ENCODE data around the gene SMAD6. TPM values are rescaled to one million over a fixed set of nuclear protein-coding genes. Genes with fewer than 3 reads are reported as not detected.

SMAD6 gene
- total and polyA plus RNA-seq, 10 of the 15 experiments (the other 5 are each of a cell fraction or from before 2014, with no cell fraction given), result under 0.01 to 0.10 (median 0.03) TPM; not detected in 7

DNA sequence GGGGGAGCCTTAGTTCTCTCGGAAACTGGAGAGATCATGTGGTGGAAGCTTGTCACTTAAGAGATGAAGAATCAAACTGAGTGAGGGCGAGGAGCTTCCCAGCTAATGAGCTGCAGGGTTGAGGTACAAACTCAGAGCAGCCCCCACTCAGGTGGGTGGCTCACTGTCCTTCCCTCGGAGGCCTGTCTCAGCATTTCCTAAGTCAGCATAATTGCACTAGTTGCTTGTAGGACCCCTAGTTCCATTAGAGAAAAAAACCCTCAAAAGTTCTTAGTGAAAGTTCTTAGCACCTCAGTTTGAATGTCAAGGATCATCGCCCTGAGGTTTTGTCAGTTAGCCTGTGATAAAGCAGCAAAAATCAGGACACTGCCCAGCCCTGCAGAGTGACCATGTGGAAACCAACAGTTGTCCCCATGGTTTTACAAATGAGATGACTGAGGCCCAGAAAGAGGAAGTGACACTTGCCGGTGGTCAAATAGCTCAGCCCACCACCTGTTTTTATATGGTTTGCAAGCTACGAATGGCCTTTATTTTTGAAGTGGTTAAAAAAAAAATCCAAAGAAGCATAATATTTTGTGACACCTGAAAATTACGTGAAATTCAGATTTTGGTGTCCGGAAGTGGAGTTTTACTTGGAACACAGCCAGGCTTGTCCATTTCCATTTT, 11.9 kb downstream of the SMAD6 start (continued):
- TF ChIP-seq, protein P1, sequence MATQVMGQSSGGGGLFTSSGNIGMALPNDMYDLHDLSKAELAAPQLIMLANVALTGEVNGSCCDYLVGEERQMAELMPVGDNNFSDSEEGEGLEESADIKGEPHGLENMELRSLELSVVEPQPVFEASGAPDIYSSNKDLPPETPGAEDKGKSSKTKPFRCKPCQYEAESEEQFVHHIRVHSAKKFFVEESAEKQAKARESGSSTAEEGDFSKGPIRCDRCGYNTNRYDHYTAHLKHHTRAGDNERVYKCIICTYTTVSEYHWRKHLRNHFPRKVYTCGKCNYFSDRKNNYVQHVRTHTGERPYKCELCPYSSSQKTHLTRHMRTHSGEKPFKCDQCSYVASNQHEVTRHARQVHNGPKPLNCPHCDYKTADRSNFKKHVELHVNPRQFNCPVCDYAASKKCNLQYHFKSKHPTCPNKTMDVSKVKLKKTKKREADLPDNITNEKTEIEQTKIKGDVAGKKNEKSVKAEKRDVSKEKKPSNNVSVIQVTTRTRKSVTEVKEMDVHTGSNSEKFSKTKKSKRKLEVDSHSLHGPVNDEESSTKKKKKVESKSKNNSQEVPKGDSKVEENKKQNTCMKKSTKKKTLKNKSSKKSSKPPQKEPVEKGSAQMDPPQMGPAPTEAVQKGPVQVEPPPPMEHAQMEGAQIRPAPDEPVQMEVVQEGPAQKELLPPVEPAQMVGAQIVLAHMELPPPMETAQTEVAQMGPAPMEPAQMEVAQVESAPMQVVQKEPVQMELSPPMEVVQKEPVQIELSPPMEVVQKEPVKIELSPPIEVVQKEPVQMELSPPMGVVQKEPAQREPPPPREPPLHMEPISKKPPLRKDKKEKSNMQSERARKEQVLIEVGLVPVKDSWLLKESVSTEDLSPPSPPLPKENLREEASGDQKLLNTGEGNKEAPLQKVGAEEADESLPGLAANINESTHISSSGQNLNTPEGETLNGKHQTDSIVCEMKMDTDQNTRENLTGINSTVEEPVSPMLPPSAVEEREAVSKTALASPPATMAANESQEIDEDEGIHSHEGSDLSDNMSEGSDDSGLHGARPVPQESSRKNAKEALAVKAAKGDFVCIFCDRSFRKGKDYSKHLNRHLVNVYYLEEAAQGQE (IDR thresholded peaks at IDR 0.05; ENCODE audit: low read depth, low read length), result no peak
- TF ChIP-seq NR2F1 (conservative IDR thresholded peaks at IDR 0.05), result peak; percentile 86
- TF ChIP-seq NFYA (IDR thresholded peaks at IDR 0.05; ENCODE audit: borderline replicate concordance, low read depth, low read length), result no peak
- TF ChIP-seq, protein P2, sequence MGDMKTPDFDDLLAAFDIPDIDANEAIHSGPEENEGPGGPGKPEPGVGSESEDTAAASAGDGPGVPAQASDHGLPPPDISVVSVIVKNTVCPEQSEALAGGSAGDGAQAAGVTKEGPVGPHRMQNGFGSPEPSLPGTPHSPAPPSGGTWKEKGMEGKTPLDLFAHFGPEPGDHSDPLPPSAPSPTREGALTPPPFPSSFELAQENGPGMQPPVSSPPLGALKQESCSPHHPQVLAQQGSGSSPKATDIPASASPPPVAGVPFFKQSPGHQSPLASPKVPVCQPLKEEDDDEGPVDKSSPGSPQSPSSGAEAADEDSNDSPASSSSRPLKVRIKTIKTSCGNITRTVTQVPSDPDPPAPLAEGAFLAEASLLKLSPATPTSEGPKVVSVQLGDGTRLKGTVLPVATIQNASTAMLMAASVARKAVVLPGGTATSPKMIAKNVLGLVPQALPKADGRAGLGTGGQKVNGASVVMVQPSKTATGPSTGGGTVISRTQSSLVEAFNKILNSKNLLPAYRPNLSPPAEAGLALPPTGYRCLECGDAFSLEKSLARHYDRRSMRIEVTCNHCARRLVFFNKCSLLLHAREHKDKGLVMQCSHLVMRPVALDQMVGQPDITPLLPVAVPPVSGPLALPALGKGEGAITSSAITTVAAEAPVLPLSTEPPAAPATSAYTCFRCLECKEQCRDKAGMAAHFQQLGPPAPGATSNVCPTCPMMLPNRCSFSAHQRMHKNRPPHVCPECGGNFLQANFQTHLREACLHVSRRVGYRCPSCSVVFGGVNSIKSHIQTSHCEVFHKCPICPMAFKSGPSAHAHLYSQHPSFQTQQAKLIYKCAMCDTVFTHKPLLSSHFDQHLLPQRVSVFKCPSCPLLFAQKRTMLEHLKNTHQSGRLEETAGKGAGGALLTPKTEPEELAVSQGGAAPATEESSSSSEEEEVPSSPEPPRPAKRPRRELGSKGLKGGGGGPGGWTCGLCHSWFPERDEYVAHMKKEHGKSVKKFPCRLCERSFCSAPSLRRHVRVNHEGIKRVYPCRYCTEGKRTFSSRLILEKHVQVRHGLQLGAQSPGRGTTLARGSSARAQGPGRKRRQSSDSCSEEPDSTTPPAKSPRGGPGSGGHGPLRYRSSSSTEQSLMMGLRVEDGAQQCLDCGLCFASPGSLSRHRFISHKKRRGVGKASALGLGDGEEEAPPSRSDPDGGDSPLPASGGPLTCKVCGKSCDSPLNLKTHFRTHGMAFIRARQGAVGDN (IDR thresholded peaks at IDR 0.05), result no peak
- TF ChIP-seq BMI1 (IDR thresholded peaks at IDR 0.05; ENCODE audit: borderline replicate concordance), result peak; percentile 50; the same call in 1 of the 2 replicates
- TF ChIP-seq JUNB (IDR thresholded peaks at IDR 0.05), result no peak
- TF ChIP-seq TCF3 (IDR thresholded peaks at IDR 0.05; ENCODE audit: borderline replicate concordance, insufficient read depth, low read depth, low read length), result peak; percentile 44; the same call in 1 of the 2 replicates
- TF ChIP-seq ATF7 (IDR thresholded peaks at IDR 0.05; ENCODE audit: low read depth), result peak; percentile 59; the same call in 1 of the 2 replicates
- peak; percentile 99 for TF ChIP-seq SPI1 (IDR thresholded peaks at IDR 0.05; ENCODE audit: borderline replicate concordance, insufficient read depth, low read depth, low read length)
- TF ChIP-seq, protein P3, sequence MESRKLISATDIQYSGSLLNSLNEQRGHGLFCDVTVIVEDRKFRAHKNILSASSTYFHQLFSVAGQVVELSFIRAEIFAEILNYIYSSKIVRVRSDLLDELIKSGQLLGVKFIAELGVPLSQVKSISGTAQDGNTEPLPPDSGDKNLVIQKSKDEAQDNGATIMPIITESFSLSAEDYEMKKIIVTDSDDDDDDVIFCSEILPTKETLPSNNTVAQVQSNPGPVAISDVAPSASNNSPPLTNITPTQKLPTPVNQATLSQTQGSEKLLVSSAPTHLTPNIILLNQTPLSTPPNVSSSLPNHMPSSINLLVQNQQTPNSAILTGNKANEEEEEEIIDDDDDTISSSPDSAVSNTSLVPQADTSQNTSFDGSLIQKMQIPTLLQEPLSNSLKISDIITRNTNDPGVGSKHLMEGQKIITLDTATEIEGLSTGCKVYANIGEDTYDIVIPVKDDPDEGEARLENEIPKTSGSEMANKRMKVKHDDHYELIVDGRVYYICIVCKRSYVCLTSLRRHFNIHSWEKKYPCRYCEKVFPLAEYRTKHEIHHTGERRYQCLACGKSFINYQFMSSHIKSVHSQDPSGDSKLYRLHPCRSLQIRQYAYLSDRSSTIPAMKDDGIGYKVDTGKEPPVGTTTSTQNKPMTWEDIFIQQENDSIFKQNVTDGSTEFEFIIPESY (IDR thresholded peaks at IDR 0.05), result no peak
- TF ChIP-seq NBN (IDR thresholded peaks at IDR 0.05), result 0 out of 2 replicates have a peak, but pooled peaks have one; percentile 35
- no peak for TF ChIP-seq KDM1A (IDR thresholded peaks at IDR 0.05; ENCODE audit: borderline replicate concordance)
- peak; percentile 90 for TF ChIP-seq BCL11A (IDR thresholded peaks at IDR 0.05; ENCODE audit: low read depth, low read length)
- TF ChIP-seq, protein P4, sequence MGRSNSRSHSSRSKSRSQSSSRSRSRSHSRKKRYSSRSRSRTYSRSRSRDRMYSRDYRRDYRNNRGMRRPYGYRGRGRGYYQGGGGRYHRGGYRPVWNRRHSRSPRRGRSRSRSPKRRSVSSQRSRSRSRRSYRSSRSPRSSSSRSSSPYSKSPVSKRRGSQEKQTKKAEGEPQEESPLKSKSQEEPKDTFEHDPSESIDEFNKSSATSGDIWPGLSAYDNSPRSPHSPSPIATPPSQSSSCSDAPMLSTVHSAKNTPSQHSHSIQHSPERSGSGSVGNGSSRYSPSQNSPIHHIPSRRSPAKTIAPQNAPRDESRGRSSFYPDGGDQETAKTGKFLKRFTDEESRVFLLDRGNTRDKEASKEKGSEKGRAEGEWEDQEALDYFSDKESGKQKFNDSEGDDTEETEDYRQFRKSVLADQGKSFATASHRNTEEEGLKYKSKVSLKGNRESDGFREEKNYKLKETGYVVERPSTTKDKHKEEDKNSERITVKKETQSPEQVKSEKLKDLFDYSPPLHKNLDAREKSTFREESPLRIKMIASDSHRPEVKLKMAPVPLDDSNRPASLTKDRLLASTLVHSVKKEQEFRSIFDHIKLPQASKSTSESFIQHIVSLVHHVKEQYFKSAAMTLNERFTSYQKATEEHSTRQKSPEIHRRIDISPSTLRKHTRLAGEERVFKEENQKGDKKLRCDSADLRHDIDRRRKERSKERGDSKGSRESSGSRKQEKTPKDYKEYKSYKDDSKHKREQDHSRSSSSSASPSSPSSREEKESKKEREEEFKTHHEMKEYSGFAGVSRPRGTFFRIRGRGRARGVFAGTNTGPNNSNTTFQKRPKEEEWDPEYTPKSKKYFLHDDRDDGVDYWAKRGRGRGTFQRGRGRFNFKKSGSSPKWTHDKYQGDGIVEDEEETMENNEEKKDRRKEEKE (IDR thresholded peaks at IDR 0.05), result no peak
- TF ChIP-seq IKZF2 (IDR thresholded peaks at IDR 0.05), result peak; percentile 40 to 60; a peak in 2 of 4 replicates
- no peak for TF ChIP-seq MYB (IDR thresholded peaks at IDR 0.05; ENCODE audit: borderline replicate concordance, low read depth, low read length)
- no peak for TF ChIP-seq CEBPB (IDR thresholded peaks at IDR 0.05; ENCODE audit: borderline replicate concordance in 1 of 2, low read depth in 2 of 2, low read length in 2 of 2)

Data from GM12878 (cell line).